ENCODE results near the gene KNCN.

- no peak for TF ChIP-seq CTCF (IDR thresholded peaks at IDR 0.05)
- no peak for TF ChIP-seq POLR2A (IDR thresholded peaks at IDR 0.05)
These were observed 6.7 kb downstream of the KNCN start for GRCh38 chr1:46544561-46545240.
